Neuronal stem cell (in vitro differentiated cells): ENCODE results near the gene TBCEL.

Experiments
- DNase-seq: peaks from one replicate; pipeline ENCODE4 v3.0.0-alpha.2; 2013; ENCODE audit warnings: low spot score
- H2AFZ ChIP-seq: one replicate; pipeline ENCODE4 v1.6.1; 2013; ENCODE audit warnings: mild to moderate bottlenecking, low read length, inconsistent platforms
- H2AK5ac ChIP-seq: 2 replicates; pipeline ENCODE4 v1.6.1; 2013; ENCODE audit warnings: low read depth, mild to moderate bottlenecking, inconsistent platforms, low read length, moderate library complexity, mixed read lengths
- H2BK120ac ChIP-seq: 2 replicates; pipeline ENCODE4 v1.6.1; 2013; ENCODE audit warnings: low read depth, mild to moderate bottlenecking, inconsistent platforms, low read length, moderate library complexity, mixed read lengths
- H2BK12ac ChIP-seq: one replicate; pipeline ENCODE4 v1.6.1; 2013; ENCODE audit warnings: low read length, inconsistent platforms
- H2BK15ac ChIP-seq: 2 replicates; pipeline ENCODE4 v1.6.1; 2013; ENCODE audit warnings: mild to moderate bottlenecking, low read length, inconsistent platforms, mixed read lengths
- H2BK5ac ChIP-seq: one replicate; pipeline ENCODE4 v1.6.1; 2013; ENCODE audit warnings: inconsistent platforms, mild to moderate bottlenecking, low read length, moderate library complexity
- H3K14ac ChIP-seq: one replicate; pipeline ENCODE4 v1.6.1; 2013; ENCODE audit warnings: low read length, inconsistent platforms
- H3K18ac ChIP-seq: 2 replicates; pipeline ENCODE4 v1.6.1; 2013; ENCODE audit warnings: low read length, inconsistent platforms
- H3K23ac ChIP-seq: 2 replicates; pipeline ENCODE4 v1.6.1; 2013; ENCODE audit warnings: low read depth, mild to moderate bottlenecking, mixed read lengths, low read length, inconsistent platforms; ENCODE audit not compliant: poor library complexity
- H3K27ac ChIP-seq: replicated peaks from 3 replicates; pipeline ENCODE4 v1.5.1; 2013; ENCODE audit warnings: low read length, inconsistent platforms
- H3K27me3 ChIP-seq, 3 experiments: 2 replicates each; pipeline ENCODE4 v1.6.1; 2013; ENCODE audit warnings: low read length in 3 of 3, mild to moderate bottlenecking in 2 of 3, inconsistent platforms in 1 of 3, low read depth in 1 of 3, mixed read lengths in 1 of 3, moderate library complexity in 1 of 3; ENCODE audit not compliant: control insufficient read depth in 3 of 3, insufficient read depth in 3 of 3
- H3K36me3 ChIP-seq, 2 donors: replicated peaks in 1 of 2; 2 replicates each; pipeline ENCODE4 v1.6.1; 2013; ENCODE audit warnings: low read length in 2 of 2; ENCODE audit not compliant: control insufficient read depth in 2 of 2, insufficient read depth in 2 of 2
- H3K4ac ChIP-seq: 2 replicates; pipeline ENCODE4 v1.6.1; 2013; ENCODE audit warnings: inconsistent platforms, mild to moderate bottlenecking, low read length, moderate library complexity
- H3K4me1 ChIP-seq, 2 donors: 1 replicate in 1 of 2; 2 replicates in 1 of 2; pipeline ENCODE4 v1.6.1; 2013; ENCODE audit warnings: low read length in 2 of 2, low read depth in 1 of 2; ENCODE audit not compliant: control insufficient read depth in 2 of 2, insufficient read depth in 1 of 2
- H3K4me2 ChIP-seq: one replicate; pipeline ENCODE4 v1.6.1; 2013; ENCODE audit warnings: mild to moderate bottlenecking, low read length, inconsistent platforms; ENCODE audit not compliant: insufficient read depth, poor library complexity, severe bottlenecking
- H3K4me3 ChIP-seq, 2 donors: 2 replicates each; pipeline ENCODE4 v1.5.1; 2013; ENCODE audit warnings: low read length in 2 of 2, mild to moderate bottlenecking in 2 of 2, inconsistent platforms in 1 of 2, moderate library complexity in 1 of 2
- H3K79me1 ChIP-seq: one replicate; pipeline ENCODE4 v1.6.1; 2013; ENCODE audit warnings: low read depth, mild to moderate bottlenecking, inconsistent platforms, low read length, moderate library complexity
- H3K9ac ChIP-seq: one replicate; pipeline ENCODE4 v1.6.1; 2013; ENCODE audit warnings: mild to moderate bottlenecking, low read depth, low read length, inconsistent platforms; ENCODE audit not compliant: poor library complexity
- H3K9me3 ChIP-seq, 2 donors: replicated peaks in 1 of 2; 2 replicates each; pipeline versions ENCODE3 to v1.6.1; 2013; ENCODE audit warnings: low read length in 2 of 2, mild to moderate bottlenecking in 2 of 2, inconsistent platforms in 1 of 2, low read depth in 1 of 2, mixed read lengths in 1 of 2, moderate library complexity in 1 of 2; ENCODE audit not compliant: control insufficient read depth in 2 of 2, insufficient read depth in 1 of 2
- H4K8ac ChIP-seq: one replicate; pipeline ENCODE4 v1.6.1; 2013; ENCODE audit warnings: low read depth, mild to moderate bottlenecking, inconsistent platforms, low read length, moderate library complexity
- H4K91ac ChIP-seq: one replicate; pipeline ENCODE4 v1.6.1; 2013; ENCODE audit warnings: low read length, low read depth, mild to moderate bottlenecking, inconsistent platforms; ENCODE audit not compliant: poor library complexity
- WGBS, 2 donors: extraction: QIAGEN DNeasy Blood & Tissue Kit; methylation state at CpG; one replicate each; pipeline ENCODE4 v1.1.7; 2013; ENCODE audit warnings: missing lambda C conversion rate in 2 of 2, mixed read lengths in 1 of 2; ENCODE audit not compliant: insufficient read length in 2 of 2, insufficient replicate concordance in 1 of 2; ENCODE audit errors: extremely low coverage in 2 of 2; 5-methylcytosine and 5-hydroxymethylcytosine counted together

TBCEL gene

GRCh38 chr11:121032546-121032945, 8.6 kb downstream of the TBCEL start:
- no peaks in the 10 kb centered on the region for H3K27me3 ChIP-seq
- H4K91ac ChIP-seq = no peak overlapping the region
- no peak for DNase-seq
- no peak overlapping the region for H3K18ac ChIP-seq
- H3K36me3 ChIP-seq = peaks cover 0 to 2% of the 10 kb centered on the region in 2 donors
- no peak overlapping the region for H3K4me3 ChIP-seq
- no peak overlapping the region for H2AFZ ChIP-seq
- H3K4ac ChIP-seq = no peak overlapping the region
- H3K23ac ChIP-seq = no peak overlapping the region
- no peak overlapping the region for H2BK5ac ChIP-seq
- no CpG with 5 or more reads among the region's 3 CpGs for WGBS, 2 donors
- peaks cover 2% of the 10 kb centered on the region for H3K79me1 ChIP-seq
- no peak overlapping the region for H3K4me2 ChIP-seq
- H4K8ac ChIP-seq = no peak overlapping the region
- no peak overlapping the region for H2BK120ac ChIP-seq
- H3K4me1 ChIP-seq = no peaks in the 10 kb centered on the region
- H2BK15ac ChIP-seq = no peak overlapping the region
- no peak overlapping the region for H2AK5ac ChIP-seq
- no peaks in the 10 kb centered on the region for H3K9me3 ChIP-seq
- H3K27ac ChIP-seq = no peak overlapping the region
- H3K14ac ChIP-seq = no peak overlapping the region
- H3K9ac ChIP-seq = no peak overlapping the region
- no peak overlapping the region for H2BK12ac ChIP-seq

- no peak overlapping the region for H3K18ac ChIP-seq
- H3K27ac ChIP-seq = no peak overlapping the region
- no peak overlapping the region for H2AFZ ChIP-seq
- no peak overlapping the region for H3K23ac ChIP-seq
- H3K9ac ChIP-seq = no peak overlapping the region
- no peaks in the 10 kb centered on the region for H3K27me3 ChIP-seq
- H2BK12ac ChIP-seq = no peak overlapping the region
- no peaks in the 10 kb centered on the region for H3K36me3 ChIP-seq
- H3K79me1 ChIP-seq = no peaks in the 10 kb centered on the region
- no peak overlapping the region for H2BK5ac ChIP-seq
- no peak overlapping the region for H4K91ac ChIP-seq
- no peak overlapping the region for H3K4ac ChIP-seq
- no peak overlapping the region for H3K4me2 ChIP-seq
- no peak overlapping the region for H3K14ac ChIP-seq
- H3K4me3 ChIP-seq = no peak overlapping the region
- no peak overlapping the region for H2AK5ac ChIP-seq
- H3K9me3 ChIP-seq = no peaks in the 10 kb centered on the region
- no CpG with 5 or more reads among the region's 4 CpGs for WGBS, 2 donors
- H3K4me1 ChIP-seq = no peaks in the 10 kb centered on the region
- no peak overlapping the region for H2BK15ac ChIP-seq
- no peak for DNase-seq
- no peak overlapping the region for H4K8ac ChIP-seq
- no peak overlapping the region for H2BK120ac ChIP-seq
Observed at GRCh38 chr11:121033635-121034034, 9.7 kb downstream of the TBCEL start.

GRCh38 chr11:121035169-121035755, 11.4 kb downstream of the TBCEL start:
- Histone ChIP-seq H3K79me1 (no peaks in the 10 kb centered on the region), H3K27ac (no peak overlapping the region), H3K18ac (no peak overlapping the region), H3K9ac (no peak overlapping the region), H3K14ac (no peak overlapping the region), H2BK12ac (no peak overlapping the region), H2BK15ac (no peak overlapping the region), H3K9me3 (no peaks in the 10 kb centered on the region), H3K4me3 (no peak overlapping the region), H3K4me1 (peaks cover 3 to 4% of the 10 kb centered on the region in 2 donors), H2AK5ac (no peak overlapping the region), H2BK5ac (no peak overlapping the region), H3K4ac (no peak overlapping the region), H3K23ac (no peak overlapping the region), H2BK120ac (no peak overlapping the region), H3K4me2 (no peak overlapping the region), H3K36me3 (no peaks in the 10 kb centered on the region), H2AFZ (no peak overlapping the region), H4K8ac (no peak overlapping the region), H4K91ac (no peak overlapping the region), H3K27me3 (no peaks in the 10 kb centered on the region)
- no peak for DNase-seq
- WGBS, 2 donors = no CpG with 5 or more reads among the region's 4 CpGs

DNA sequence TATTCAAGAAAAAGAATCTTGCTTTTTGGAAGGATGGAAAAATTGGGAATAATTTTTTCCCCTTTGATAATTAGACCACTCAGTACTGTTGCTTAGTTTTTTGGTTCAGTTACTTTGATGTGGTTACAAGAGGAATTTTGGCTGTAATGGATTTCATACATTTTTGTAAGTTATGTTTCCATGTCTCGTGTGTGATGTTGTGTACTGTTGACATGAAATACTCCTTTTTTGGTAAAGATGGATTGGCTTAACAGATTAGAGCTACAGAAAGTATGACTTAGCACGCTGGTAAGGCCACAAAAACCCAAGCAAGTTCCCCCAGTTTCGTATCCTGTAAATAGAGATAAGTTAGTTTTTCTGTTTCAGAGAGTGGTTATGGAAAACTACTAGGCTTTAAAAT, 11.9 kb downstream of the TBCEL start:
- Histone ChIP-seq H3K4me1 (peaks cover 3 to 4% of the 10 kb centered on the region in 2 donors), H2BK15ac (no peak overlapping the region), H3K4ac (no peak overlapping the region), H3K14ac (no peak overlapping the region), H2BK120ac (no peak overlapping the region), H3K23ac (no peak overlapping the region), H2BK12ac (no peak overlapping the region), H2AK5ac (no peak overlapping the region), H3K27me3 (no peaks in the 10 kb centered on the region), H3K4me3 (no peak overlapping the region), H3K9ac (no peak overlapping the region), H3K79me1 (no peaks in the 10 kb centered on the region), H4K91ac (no peak overlapping the region), H2AFZ (no peak overlapping the region), H3K9me3 (no peaks in the 10 kb centered on the region), H2BK5ac (no peak overlapping the region), H3K27ac (no peak overlapping the region), H3K36me3 (no peaks in the 10 kb centered on the region), H3K18ac (no peak overlapping the region), H3K4me2 (no peak overlapping the region), H4K8ac (no peak overlapping the region)
- WGBS, 2 donors = no CpG with 5 or more reads among the region's 3 CpGs
- no peak for DNase-seq
